Neural progenitor cell (in vitro differentiated cells): ENCODE data around the gene MDN1.
"Not testable (repeated sequence)": the region's sequence is repeated elsewhere in the genome, so short reads cannot be mapped to it uniquely, and the experiment has no call there.

Experiments
- CTCF ChIP-seq: fragments of 200-600 bp; sonication (generic); IDR thresholded peaks from 2 replicates; pipeline ENCODE4 v1.5.1; 2017; ENCODE audit warnings: antibody characterized with exemption, mild to moderate bottlenecking
- EZH2 ChIP-seq: fragments of 200-600 bp; sonication (generic); IDR thresholded peaks from 2 replicates; pipeline ENCODE4 v1.6.1; 2017; ENCODE audit warnings: antibody characterized with exemption, mild to moderate bottlenecking, moderate library complexity

GRCh38 chr6:89636412-89636811, 183.2 kb downstream of the MDN1 start:
- not testable (repeated sequence) for TF ChIP-seq CTCF, EZH2
